Activated naive CD4-positive, alpha-beta T cell treated with anti-CD3 and anti-CD28 coated beads, Interleukin-2, amount 50 U/mL, for 16 hours (primary cell): ENCODE data around the gene AMY1A.
"Not testable (repeated sequence)": the region's sequence is repeated elsewhere in the genome, so short reads cannot be mapped to it uniquely, and the experiment has no call there.

Source experiments
- DNase-seq: peaks from one replicate; pipeline ENCODE4 v3.0.0-alpha.2; 2020

AMY1A gene

DNA sequence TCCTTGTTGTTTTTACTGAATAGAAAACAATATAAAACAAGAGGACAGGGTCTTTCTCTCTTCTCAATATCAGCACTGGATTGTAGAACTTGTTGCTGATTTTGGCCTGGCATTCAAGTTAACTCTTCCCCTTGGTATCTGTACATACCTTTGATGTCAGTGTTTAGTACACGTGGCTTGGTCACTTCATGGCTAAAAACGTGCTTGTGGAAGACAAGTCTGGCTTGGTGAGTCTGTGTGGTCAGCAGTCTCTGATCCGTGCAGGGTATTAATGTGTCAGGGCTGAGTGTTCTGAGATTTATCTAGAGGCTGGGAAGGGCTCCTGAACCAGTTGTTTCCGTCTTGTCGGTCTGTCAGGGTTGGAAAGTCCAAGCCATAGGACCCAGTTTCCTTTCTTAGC lies at the start of gene AMY1A:
AMY1A (plus strand) TSS at position 301 of the 400 bp plus-strand sequence. CDS start 571 bp downstream, outside the sequence.
- DNase-seq, result not testable (repeated sequence)

DNA sequence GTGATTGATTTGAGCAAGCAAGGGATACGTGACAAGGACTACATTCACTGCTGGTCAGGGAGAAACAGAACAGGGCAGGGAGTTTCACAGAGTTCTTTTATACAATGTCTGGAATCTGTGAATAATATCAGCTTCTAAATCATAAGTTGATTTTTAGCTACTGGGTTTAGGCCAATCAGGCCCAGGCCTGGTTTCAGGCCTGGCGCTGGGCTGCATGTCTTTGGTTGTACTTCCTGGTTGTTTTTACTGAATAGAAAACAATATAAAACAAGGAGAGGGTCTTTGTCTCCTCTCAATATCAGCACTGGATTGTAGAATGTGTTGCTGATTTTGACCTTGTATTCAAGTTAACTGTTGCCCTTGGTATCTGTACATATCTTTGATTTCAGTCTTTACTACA lies 39.2 kb upstream of the AMY1A start:
- no peak for DNase-seq

DNA sequence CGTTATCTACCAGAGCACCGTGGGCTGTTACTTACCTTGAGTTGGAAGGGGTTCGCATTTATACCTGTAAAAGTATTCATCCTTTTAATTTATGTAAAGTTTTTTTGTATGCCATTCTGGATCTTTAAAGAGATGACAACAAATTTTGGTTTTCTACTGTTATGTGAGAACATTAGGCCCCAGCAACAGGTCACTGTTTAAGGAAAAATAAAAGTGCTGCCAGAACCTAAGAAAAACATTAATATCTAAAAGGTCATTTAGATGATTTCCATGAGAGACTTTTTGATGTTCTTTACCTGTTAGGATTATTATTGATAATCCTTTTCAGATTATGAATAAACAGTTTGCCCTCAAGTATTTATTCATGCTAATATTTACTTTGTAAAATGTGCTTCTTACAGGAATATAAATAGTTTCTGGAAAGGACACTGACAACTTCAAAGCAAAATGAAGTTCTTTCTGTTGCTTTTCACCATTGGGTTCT lies 38.5 kb upstream of the AMY1A start, which contains the start of gene AMY2A:
AMY2A (plus strand) TSS at position 434 of the 484 bp plus-strand sequence; CDS start at position 448, 14 bp downstream.
- DNase-seq, result not testable (repeated sequence)

DNA sequence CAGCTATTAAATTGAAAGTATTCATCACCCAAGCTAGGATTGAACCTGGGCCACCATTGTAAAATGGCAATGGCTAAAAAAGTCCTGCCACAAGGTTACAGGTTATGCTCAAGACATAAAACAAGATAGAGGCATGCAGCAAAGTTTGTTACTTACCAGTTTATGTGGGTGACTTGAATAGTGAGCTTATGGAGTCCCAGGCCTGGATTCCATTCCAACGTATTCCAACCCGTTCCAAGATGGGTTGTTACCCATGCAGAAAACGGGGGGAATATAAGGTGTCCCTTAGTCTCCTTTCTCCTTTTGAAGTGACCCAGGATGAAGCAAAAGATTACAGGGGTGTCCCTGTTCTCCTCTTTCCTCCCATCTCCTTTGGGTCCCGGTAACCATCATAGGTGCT lies 28.1 kb upstream of the AMY1A start:
- DNase-seq, result not testable (repeated sequence)

DNA sequence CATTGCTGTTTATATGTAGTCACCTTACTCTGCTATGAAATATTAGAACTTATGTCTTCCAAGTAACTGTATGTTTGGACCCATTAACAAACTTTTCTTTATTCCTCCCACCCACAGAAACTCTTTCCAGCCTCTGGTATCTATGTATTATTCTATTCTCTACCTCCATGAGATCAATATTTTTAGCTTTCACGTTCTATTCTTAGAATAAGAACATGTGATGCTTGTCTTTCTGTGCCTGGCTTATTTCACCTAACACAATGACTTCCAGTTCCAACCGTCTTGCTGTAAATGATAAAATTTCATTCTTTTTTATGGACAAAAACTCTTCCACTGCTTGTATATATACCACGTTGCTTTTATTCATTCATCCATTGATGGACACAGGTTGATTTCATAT lies 14.4 kb upstream of the AMY1A start:
- DNase-seq, result not testable (repeated sequence)

DNA sequence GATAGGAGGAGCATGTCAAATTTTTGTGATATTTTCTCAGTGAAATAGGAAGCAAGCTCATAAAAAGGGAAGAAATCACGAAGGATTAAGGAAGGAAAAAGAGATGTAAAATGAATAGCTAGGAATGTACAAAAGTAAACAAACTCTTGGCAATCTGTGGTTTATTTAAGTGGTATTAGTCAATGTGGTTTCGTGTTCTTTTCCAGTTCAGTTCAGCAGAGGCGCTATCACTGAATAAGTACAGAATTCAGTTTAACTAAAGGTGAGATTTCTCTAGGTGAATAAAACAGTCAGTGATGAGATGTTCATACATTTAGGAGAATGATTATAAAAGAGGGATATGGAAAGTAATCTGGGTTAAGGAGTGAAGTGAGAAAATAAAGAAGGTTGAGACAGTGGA lies 11.7 kb upstream of the AMY1A start:
- not testable (repeated sequence) for DNase-seq

DNA sequence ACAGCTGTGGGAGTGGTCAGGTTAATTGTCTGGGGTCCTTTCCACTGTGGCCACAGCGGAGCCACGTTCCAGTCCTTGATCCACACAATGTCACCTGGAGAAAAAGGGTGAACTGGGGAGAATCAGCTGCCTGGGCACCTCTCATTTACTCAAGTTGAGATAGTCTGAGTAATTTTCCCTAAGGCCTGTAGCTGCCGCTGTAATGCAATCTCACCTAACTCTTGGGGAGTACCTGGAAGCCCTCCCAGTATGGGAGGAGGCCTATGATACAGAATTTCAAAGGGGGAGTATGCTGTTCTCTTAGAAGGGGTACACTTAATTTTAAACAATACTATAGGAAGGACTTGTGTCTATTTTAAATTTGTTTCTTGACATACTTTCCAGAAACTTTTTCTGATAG lies 5.3 kb upstream of the AMY1A start:
- not testable (repeated sequence) for DNase-seq

DNA sequence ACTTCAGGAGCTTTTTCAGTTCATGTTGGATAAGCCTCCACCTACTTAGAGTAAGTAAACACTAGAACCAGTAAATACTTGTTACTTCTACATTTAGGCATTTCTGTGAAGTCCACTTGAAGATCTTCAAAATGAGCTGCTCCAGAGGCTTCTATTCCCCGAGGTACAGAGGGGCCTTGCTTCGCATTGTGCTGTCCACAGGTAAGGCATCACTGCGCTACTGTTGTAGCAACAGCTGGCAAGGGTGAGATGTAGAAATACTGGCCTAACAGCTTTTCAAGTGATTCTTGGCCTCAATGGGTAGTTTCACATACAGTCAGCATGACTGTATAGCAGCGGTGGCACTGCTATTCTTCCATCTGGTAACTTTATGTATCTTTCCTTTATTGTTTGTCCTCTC lies 4.7 kb upstream of the AMY1A start:
- DNase-seq, result not testable (repeated sequence)

DNA sequence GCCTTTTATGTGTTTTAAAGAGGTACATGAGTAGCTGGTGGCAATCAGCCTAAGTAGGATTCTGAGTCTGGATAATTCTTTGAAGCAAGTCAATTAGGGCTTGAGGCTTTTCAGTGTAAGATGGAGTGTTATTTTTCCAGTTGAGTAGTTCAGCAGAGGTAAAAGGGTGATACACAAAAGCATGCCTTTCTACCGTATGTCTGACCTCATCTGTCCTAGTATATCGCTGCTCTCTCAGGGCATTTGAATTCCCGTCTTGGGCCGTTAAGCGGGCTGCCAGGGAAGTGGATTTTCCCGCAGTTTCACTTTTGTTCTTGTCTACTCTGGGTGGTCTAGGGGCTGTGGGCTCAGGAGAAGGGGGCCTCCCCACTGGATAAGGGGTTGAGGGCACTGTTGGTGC lies 1.4 kb upstream of the AMY1A start:
- not testable (repeated sequence) for DNase-seq

DNA sequence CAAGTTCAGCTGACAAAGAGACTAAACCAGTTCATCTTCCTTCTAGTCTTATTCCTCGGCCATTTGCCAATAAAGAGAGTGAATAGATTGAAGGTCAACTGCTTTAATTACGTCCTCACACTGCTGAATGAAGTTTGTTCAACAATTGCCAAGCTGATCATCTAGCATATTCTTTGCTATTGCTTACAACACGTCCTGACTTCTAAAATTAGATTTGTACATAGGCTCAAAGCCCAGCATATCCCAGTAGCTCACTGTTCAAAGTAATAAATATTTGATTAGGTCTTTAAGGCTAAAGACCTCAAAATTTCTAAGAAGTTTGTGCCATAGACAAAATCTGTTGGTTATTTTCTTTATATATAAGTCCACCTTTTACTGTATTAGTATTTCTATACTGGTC lies 20.8 kb downstream of the AMY1A start:
- not testable (repeated sequence) for DNase-seq

DNA sequence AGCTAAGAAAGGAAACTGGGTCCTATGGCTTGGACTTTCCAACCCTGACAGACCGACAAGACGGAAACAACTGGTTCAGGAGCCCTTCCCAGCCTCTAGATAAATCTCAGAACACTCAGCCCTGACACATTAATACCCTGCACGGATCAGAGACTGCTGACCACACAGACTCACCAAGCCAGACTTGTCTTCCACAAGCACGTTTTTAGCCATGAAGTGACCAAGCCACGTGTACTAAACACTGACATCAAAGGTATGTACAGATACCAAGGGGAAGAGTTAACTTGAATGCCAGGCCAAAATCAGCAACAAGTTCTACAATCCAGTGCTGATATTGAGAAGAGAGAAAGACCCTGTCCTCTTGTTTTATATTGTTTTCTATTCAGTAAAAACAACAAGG lies 40.5 kb downstream of the AMY1A start, which contains the start of gene AMY1B:
AMY1B (minus strand) TSS at position 101 of the 400 bp plus-strand sequence. CDS start 571 bp downstream, outside the sequence.
- DNase-seq, result not testable (repeated sequence)

DNA sequence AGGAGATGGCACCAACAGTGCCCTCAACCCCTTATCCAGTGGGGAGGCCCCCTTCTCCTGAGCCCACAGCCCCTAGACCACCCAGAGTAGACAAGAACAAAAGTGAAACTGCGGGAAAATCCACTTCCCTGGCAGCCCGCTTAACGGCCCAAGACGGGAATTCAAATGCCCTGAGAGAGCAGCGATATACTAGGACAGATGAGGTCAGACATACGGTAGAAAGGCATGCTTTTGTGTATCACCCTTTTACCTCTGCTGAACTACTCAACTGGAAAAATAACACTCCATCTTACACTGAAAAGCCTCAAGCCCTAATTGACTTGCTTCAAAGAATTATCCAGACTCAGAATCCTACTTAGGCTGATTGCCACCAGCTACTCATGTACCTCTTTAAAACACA lies 41.9 kb downstream of the AMY1A start:
- DNase-seq, result not testable (repeated sequence)

DNA sequence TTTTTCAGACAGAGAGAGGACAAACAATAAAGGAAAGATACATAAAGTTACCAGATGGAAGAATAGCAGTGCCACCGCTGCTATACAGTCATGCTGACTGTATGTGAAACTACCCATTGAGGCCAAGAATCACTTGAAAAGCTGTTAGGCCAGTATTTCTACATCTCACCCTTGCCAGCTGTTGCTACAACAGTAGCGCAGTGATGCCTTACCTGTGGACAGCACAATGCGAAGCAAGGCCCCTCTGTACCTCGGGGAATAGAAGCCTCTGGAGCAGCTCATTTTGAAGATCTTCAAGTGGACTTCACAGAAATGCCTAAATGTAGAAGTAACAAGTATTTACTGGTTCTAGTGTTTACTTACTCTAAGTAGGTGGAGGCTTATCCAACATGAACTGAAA lies 45.1 kb downstream of the AMY1A start:
- not testable (repeated sequence) for DNase-seq

DNA sequence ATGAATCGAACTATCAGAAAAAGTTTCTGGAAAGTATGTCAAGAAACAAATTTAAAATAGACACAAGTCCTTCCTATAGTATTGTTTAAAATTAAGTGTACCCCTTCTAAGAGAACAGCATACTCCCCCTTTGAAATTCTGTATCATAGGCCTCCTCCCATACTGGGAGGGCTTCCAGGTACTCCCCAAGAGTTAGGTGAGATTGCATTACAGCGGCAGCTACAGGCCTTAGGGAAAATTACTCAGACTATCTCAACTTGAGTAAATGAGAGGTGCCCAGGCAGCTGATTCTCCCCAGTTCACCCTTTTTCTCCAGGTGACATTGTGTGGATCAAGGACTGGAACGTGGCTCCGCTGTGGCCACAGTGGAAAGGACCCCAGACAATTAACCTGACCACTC lies 45.7 kb downstream of the AMY1A start:
- DNase-seq, result not testable (repeated sequence)

DNA sequence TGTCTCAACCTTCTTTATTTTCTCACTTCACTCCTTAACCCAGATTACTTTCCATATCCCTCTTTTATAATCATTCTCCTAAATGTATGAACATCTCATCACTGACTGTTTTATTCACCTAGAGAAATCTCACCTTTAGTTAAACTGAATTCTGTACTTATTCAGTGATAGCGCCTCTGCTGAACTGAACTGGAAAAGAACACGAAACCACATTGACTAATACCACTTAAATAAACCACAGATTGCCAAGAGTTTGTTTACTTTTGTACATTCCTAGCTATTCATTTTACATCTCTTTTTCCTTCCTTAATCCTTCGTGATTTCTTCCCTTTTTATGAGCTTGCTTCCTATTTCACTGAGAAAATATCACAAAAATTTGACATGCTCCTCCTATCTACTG lies 52.1 kb downstream of the AMY1A start:
- DNase-seq, result not testable (repeated sequence)

DNA sequence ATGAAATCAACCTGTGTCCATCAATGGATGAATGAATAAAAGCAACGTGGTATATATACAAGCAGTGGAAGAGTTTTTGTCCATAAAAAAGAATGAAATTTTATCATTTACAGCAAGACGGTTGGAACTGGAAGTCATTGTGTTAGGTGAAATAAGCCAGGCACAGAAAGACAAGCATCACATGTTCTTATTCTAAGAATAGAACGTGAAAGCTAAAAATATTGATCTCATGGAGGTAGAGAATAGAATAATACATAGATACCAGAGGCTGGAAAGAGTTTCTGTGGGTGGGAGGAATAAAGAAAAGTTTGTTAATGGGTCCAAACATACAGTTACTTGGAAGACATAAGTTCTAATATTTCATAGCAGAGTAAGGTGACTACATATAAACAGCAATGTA lies 54.8 kb downstream of the AMY1A start:
- not testable (repeated sequence) for DNase-seq
